ENCODE data around the gene OR5K1.

The OR5K1 gene

GRCh38 chr3:98462901-98463300, at the start of gene OR5K1:
Gene OR5K1 (plus strand): TSS chr3:98463201. CDS start chr3:98469577, 6,376 bp downstream.
- no peak for DNase-seq (ENCODE audit: low spot score)

DNA sequence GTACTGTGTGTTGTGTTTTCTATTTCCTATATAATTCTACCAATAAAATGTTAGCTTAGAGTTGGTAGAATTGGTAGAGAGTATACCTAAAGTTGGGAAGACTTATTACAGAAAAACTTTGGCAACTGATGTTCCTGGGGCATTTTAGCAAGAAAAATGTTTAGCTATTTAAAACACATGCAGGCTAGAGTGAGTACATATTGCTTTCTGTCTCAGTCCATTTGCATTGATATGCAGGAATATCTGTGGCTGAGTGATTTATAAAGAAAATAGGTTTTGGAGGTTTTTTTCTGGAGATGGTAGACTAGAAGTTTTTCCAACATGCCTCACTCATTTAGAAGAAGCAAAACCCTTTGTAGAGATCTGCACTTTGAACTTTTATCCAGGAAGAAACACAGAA, 30.4 kb upstream of the OR5K1 start:
- DNase-seq (ENCODE audit: low spot score): no peak

DNA sequence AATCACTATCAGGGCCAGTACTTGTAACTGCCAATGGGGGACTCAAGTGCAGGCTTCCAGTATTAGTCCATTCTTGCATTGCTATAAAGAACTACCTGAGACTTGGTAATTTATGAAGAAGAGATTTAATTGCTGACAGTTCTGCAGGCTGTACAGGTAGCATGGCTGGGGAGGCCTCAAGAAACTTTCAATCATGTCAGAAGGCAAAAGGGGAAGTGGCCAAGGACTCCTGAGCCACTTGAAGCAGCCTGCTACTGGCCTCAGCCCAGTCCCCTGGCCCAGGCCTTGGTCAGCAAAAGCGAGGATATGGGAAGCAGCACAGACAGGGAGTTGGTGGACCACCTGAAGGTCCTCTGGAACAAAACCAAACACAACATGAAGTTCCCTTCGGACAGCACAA, 29.2 kb upstream of the OR5K1 start:
- no peak for DNase-seq (ENCODE audit: low spot score)

GRCh38 chr3:98434412-98434811, 28.6 kb upstream of the OR5K1 start:
- no peak for DNase-seq (ENCODE audit: low spot score)

DNA sequence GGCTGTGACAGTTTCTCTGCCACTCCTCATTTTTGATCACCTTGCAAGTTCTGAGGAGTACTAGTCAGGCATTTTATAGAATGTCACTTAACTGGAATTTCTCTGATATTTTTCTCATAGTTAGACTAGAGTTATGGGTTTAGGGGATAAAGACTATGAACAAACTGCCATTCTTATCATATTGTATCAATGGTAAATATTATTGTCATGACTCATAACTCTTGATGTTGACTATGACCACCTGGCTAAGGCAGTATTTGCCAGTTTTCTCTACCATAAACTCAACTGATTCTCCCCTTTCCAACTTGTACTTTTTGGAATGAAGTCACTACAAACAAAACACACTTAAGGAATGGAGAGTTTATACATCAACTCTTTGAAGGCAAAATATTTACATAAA, 22.7 kb upstream of the OR5K1 start:
- DNase-seq (ENCODE audit: low spot score): no peak

GRCh38 chr3:98445949-98446406, 17.0 kb upstream of the OR5K1 start:
- no peak for DNase-seq (ENCODE audit: low spot score)

- no peak for DNase-seq (ENCODE audit: low spot score)
These were observed 13.3 kb upstream of the OR5K1 start for GRCh38 chr3:98449606-98450193.

- DNase-seq (ENCODE audit: low spot score): no peak
These were observed 12.6 kb upstream of the OR5K1 start for GRCh38 chr3:98450372-98450771.

DNA sequence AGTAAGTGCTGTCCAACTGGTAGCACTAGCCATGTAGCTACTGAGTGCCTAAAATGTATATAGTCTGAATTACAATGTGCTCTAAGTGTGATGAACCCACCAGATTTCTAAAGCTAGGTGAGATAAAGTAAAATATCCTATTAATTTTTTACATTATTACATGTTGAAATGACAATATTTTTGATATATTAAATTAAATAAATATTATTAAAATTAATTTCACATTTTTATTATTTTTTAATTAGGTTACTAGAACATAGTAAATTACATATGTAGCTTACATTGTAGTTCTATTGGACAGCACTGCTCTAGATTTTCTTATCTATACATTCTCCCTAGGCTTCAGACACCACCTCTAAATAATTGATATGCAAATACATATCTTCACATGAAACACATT, 9.2 kb upstream of the OR5K1 start:
- no peak for DNase-seq (ENCODE audit: low spot score)

DNA sequence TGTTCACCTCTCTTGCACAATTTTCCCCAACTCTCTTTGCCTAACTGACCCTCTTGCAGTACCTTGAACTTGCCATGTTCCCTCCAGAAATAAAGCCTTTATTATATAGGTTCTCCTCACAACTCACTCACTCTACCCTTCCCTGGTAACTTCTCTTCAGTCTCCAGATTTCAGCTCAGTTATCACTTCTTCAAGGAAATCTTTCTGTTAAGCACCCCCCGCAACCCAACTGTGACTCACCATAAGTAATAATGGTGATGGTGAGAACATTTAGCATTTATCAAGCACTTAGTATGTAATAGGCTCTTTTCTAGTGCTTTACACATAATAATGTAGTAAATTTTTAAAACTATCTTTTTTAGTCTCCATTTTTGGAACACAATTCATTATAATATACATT, 8.1 kb upstream of the OR5K1 start:
- no peak for DNase-seq (ENCODE audit: low spot score)

DNA sequence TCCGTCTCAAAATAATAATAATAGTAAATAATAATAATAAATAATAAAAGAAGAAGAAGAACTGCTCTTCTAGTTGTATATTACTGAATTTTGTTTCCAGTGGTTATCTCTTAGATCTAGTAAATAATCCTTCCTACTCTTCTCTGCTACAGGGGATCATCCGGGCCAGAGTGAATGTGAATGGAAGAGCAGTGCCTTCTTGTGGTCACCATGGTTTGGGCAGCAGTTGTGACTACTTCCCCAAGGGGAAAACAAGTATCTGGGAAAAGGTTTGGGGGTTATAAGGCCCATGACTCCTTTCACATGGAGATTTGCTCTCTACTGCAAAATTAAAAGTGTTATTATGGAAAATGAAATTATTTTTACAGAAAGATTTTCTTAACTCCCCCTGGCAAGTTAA, 5.5 kb upstream of the OR5K1 start:
- no peak for DNase-seq (ENCODE audit: low spot score)

- DNase-seq (ENCODE audit: low spot score): no peak
These were observed 2.8 kb upstream of the OR5K1 start for GRCh38 chr3:98460220-98460619.

GRCh38 chr3:98482717-98483482, 19.9 kb downstream of the OR5K1 start:
- DNase-seq (ENCODE audit: low spot score): no peak

GRCh38 chr3:98483626-98484025, 20.6 kb downstream of the OR5K1 start:
- no peak for DNase-seq (ENCODE audit: low spot score)

- DNase-seq (ENCODE audit: low spot score): no peak
These were observed 34.4 kb downstream of the OR5K1 start, which contains the start of gene OR5K2 for GRCh38 chr3:98497381-98497780. Gene OR5K2 (plus strand): TSS chr3:98497681. CDS start chr3:98497681, 0 bp downstream.

GRCh38 chr3:98500019-98500418, 37.0 kb downstream of the OR5K1 start:
- no peak for DNase-seq (ENCODE audit: low spot score)

DNA sequence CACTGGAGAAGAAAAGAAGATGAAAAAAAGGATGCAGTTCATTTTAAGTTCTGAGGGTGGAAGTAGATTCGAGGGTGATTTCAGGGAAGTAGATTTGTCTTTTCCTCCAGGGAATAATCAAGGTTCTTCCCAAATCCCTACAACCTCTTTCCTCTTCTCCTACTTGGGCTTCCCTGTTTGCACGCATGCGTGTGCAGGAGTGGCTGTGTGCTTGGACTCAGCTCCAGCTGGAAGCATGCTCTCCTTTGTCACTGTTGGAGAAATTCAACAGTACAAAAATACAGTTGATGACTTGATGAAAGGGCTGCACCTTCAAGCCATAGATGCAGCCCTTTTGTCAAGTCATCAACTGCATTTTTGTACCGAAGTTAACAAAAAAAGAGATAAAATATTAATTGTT, 38.3 kb downstream of the OR5K1 start:
- no peak for DNase-seq (ENCODE audit: low spot score)

DNA sequence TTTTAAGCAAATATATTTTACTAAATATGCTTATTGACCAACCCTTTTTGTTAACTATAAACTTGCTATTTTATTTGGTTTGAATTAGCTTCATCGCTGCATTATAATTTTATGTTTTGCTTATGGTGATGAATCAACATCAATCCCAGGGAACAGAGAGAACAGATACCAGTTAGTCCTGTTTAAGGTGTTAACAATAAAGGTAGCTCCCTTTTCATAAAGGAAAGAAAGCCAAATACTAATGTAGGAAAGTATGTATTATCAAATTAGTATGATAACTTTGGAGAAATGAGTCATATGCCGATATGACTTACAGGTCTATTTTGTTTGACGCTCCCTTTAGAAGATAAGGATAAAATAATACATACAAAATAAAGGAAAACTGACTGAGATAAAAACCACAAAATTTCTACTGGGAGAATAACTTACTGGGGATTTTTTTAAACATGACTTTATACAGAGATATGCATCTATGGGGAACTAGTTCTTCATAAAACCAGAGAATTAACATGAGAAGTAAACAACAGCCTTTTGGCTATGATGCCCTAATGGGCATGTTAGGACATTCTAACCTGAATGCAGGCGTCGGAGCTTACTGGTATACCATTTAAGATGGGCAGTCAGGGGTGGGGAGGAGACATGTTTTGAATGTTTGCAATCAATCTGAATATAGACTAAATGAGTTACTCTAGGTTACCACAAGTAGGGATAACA, 39.0 kb downstream of the OR5K1 start:
- DNase-seq (ENCODE audit: low spot score): no peak

- DNase-seq (ENCODE audit: low spot score): no peak
These were observed 41.5 kb downstream of the OR5K1 start for GRCh38 chr3:98504539-98504938.

DNA sequence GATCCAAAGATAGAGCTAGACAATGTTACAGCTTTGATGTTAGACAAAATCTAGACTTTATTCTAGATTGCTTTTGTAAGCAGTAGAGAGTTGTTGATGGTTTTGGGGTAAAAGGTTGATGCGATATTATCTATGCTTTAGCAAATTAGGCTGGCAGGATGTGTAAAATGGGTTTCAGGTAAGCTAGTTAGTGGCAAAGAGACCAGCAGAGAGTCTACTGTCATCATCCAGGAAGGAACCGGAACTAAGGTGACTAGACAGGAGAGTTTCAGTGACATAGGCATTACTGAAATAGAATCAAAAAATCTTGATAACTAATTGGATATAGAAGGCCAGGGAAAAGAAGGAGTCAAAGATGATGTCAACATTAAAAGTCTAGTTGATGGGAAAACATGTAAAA, 45.6 kb downstream of the OR5K1 start:
- DNase-seq (ENCODE audit: low spot score): no peak

GRCh38 chr3:98512576-98512975, 49.6 kb downstream of the OR5K1 start:
- DNase-seq (ENCODE audit: low spot score): no peak

DNA sequence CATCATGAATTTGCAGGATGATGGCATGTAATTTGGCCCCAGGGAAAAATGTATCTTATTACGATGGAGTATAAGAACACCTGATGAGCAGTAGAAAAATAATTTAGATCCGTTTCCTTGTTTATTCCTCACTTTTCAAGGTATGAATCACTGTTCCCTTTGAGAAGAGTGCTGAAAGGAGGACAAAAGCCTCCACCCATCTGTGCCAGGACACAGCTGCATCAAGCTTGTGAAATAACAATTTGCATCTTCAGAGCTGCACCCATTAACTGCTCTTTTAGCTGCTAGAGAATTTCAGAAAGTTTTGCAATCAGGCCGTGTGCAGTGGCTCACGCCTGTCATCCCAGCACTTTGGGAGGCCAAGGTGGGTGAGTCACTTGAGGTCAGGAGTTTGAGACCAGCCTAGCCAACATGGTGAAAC, 50.1 kb downstream of the OR5K1 start:
- DNase-seq (ENCODE audit: low spot score): no peak

DNA sequence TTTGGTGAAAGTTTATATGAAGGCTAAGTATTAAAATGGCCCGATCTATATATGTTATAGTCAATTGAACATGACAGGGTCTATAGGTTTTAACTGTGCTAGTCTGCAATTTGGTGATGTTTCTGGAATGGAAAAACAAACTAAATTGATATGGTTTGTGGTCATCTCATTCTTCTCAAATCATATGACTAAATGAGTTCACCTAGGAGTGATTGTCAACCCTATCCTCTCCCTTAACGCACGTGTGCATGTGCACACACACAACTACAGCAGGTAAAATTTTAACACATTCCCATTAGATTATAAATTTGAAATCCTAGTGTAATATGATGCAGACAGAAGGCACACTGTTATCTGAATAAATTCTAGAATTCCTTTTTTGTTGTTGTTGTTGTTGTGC, 50.7 kb downstream of the OR5K1 start:
- no peak for DNase-seq (ENCODE audit: low spot score)

Measured in iPS-NIHi11 (cell line).